Cardiac fibroblast (primary cell): ENCODE data around the gene WSB1.

Source experiments
- DNase-seq, 2 donors: peaks; one replicate each; pipeline versions ENCODE4 v3.0.0 to v3.0.0-alpha.2; 2010; ENCODE audit warnings: low read depth in 2 of 2
- H3K4me3 ChIP-seq, 2 donors: replicated peaks in 1 of 2; 1 replicate in 1 of 2; 2 replicates in 1 of 2; pipeline ENCODE4 v1.5.1; 2011; ENCODE audit warnings: low read depth in 2 of 2, low read length in 2 of 2, mild to moderate bottlenecking in 2 of 2, moderate library complexity in 1 of 2
- TF ChIP-seq, protein P1 (sequence below): IDR thresholded peaks from one replicate; pipeline ENCODE4 v1.5.1; 2011; ENCODE audit warnings: low read depth, mild to moderate bottlenecking, low read length, inconsistent platforms

WSB1 gene

DNA sequence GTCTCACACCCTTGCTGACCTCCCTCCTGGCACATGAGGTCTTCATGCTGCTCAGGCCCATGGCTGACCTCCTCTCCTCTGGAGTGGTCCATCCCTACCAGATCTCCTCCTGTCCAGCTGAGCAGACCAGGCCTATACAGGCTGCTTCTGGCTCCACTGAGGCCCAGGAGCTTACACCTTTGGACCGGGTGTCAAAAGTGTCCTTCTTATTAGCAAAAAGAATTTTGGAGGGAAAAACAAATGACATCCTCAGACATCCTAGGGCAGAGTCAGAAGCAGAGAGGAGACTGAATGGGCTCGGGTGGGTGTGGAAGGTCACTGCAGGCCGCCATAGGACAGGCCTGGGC is 38.1 kb downstream of the WSB1 start:
- TF ChIP-seq, protein P1, sequence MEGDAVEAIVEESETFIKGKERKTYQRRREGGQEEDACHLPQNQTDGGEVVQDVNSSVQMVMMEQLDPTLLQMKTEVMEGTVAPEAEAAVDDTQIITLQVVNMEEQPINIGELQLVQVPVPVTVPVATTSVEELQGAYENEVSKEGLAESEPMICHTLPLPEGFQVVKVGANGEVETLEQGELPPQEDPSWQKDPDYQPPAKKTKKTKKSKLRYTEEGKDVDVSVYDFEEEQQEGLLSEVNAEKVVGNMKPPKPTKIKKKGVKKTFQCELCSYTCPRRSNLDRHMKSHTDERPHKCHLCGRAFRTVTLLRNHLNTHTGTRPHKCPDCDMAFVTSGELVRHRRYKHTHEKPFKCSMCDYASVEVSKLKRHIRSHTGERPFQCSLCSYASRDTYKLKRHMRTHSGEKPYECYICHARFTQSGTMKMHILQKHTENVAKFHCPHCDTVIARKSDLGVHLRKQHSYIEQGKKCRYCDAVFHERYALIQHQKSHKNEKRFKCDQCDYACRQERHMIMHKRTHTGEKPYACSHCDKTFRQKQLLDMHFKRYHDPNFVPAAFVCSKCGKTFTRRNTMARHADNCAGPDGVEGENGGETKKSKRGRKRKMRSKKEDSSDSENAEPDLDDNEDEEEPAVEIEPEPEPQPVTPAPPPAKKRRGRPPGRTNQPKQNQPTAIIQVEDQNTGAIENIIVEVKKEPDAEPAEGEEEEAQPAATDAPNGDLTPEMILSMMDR: no peak
- no peak overlapping the region for H3K4me3 ChIP-seq
- no peak for DNase-seq

DNA sequence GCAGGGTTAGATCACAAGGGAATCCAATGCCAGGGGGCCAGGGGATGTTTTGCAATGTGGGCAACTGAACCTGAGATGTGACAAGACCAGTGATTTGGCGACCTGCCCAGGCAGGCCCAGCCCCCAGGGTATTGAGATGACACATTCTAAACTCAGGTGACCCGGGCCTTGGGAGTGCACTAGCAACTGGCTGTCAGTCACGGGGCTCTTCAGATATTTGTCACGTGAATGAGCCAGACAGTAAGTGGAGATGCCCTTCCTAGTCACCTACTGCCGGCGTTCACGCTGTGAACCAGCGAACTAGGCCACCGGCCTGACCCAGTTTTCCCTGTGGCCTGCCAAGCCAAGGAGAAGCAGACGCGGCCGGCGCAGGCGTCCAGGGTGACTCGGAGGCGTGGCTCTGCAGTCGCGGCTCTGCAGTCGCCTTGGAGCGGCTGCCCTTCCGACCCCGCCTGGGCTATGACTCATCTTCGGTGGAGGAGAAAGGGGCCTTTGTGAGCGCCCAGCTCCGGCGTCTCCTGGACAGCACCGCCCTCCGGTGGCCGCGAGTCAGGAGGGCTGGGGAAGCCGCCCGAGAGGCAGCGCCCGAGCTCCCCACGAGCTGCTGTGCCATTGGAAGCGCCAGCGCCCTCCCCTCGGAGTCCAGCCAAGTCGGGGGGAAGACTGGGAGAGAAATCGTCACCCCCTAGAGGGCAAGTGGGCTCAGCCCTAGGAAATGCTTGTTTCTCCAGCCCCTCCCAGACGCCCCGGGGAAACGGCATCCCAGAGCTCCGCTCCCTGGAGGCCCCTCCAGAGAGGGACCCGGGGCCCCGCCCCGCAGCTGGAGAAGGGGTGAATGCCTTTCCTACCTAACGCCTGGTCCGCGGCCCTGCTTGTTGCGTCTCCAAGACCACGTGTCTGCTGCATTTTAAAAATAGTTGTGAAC is 38.8 kb downstream of the WSB1 start:
- peak overlapping the region; percentile 39 to 49 for H3K4me3 ChIP-seq
- TF ChIP-seq, protein P1: peak; percentile 84
- DNase-seq: peak; percentile 97 to 99

DNA sequence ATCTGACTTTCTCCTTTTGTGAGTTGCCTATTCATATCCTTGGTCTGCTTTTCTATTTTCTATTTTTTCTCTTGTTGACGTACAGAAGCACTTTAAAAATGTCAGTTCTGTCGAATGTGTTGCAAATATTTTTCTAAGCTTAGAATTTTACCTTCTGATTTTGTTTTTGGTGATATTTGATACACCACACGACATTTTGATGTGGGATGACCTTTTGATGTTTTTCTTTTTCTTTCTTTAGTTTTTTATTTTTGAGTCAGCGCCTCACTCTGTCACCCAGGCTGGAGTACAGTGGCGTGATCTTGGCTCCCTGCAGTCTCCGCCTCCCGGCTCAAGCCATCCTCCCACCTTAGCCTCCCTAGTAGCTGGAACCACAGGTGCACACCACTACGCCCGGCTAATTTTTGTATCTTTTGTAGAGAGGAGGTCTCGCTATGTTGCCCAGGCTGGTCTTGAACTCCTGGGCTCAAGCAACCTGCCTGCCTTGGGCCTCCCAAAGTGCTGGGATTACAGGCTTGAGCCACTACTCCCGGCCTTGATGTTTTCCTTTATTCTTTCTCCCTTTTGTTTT is 39.6 kb downstream of the WSB1 start:
- H3K4me3 ChIP-seq: peak overlapping the region; percentile 39 to 49
- TF ChIP-seq, protein P1: no peak
- no peak for DNase-seq

DNA sequence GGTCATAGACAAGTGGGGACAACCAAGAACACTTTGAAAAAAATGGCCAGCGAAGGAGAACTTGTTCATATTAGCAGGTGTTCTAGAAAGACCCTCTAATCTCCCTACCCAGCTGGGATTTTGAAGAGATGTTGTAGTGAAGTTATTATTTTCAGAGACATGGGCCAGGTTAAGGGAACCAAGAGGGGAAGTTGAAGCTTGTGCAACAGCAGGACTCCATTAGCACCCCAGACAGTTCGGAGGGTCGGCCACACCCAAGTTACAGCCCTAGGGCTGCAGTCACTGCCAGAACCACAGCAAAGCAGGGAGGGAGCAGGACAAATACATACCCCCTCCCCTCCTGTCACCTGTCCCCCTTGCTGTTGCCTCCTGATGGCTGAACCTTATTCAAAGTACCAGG is 42.3 kb downstream of the WSB1 start:
- TF ChIP-seq, protein P1: no peak
- no peak for DNase-seq
- no peak overlapping the region for H3K4me3 ChIP-seq

DNA sequence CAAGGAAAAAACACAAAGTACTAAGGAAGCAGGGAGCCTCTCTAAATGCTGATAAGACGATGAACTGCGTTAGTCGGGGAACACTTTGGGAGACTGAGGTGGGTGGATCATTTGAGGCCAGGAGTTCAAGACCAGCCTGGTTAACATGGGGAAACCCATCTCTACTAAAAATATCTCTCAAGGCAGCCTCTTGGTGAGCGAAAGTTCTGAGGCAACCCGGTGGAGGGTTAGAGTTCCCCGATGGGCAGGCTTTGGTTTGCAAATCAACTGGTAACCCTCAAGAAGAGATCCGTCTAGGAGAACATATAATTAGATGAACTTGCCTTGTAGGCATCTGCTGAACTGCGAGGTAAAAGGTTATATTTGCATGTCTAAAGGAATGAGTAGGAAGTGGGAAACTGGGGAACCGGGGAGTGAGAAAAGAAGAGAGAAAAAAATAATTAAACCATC is 44.6 kb downstream of the WSB1 start:
- no peak for DNase-seq
- TF ChIP-seq, protein P1: no peak
- no peak overlapping the region for H3K4me3 ChIP-seq

DNA sequence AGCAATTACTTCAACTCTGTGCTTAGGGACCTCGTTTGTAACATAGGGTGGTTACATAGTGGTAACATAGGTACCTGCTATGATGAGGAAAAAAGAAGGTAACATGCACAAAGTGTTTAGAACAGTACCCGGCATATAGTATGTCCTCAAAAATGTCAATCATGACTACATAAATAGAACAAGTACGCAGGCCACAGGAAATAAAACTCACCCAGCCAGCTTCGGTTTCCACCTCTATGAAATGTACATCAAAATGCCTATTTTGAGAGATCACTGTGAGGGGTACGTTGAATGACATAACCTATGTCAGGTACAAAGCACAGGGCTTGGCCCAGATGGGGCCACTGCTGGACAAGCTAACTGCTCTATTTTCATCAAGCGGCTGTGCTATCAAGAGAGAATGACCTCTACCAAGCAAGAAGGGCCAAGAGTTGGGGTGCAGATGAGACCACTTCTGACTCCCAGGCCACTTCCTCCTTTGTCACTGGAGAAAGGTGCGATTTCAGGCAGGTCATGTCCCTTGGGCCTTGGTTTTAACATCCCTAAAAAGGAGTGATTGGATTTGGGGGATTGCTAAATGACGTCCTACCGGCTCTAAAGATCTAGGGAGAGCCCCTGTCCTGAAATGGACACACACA is 45.4 kb downstream of the WSB1 start:
- TF ChIP-seq, protein P1: no peak
- no peak overlapping the region for H3K4me3 ChIP-seq
- DNase-seq: no peak
